HS-5 (cell line): ENCODE data around the gene CPA4.

ENCODE experiments used
- DNase-seq: peaks from one replicate; pipeline ENCODE4 v3.0.0-alpha.2; 2012; ENCODE audit warnings: low read depth

Gene CPA4

GRCh38 chr7:130365511-130366441, 72.8 kb downstream of the CPA4 start:
- peak; percentile 68 for DNase-seq

- no peak for DNase-seq
Measured at GRCh38 chr7:130366564-130366963, 73.6 kb downstream of the CPA4 start.

GRCh38 chr7:130367088-130367755, 74.3 kb downstream of the CPA4 start:
- no peak for DNase-seq

- DNase-seq: no peak
Measured at GRCh38 chr7:130367836-130368746, 75.1 kb downstream of the CPA4 start.

DNA sequence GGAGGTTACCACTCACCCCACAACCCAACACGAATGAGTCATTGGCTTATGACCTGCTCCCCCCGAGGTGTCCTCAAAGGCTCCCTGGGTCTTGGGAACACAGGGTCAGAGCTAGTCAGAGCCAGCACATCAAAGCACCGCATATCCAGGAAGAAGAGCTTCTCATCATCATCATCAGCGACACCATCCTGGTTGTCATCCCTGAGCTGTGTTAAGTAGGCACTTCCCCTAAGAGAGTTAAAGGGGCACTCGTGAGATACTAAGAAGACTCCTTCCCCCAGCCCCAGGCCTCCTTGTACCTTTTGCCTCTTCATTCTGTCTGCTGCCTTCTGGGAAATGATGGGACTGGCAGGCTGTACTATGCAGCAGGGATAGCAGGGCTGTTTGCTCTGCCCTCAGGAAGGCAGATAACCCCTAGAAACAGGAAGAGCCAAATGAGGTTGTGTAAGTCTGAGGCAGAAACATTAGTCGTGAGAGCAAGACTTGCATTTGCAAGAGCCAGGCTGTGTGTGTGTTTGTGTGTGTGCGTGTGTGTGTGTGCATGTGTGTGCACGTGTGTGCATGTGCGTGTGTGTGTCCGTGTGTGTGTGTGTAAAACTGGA, 76.2 kb downstream of the CPA4 start:
- DNase-seq: no peak

GRCh38 chr7:130369831-130370550, 77.0 kb downstream of the CPA4 start:
- no peak for DNase-seq

DNA sequence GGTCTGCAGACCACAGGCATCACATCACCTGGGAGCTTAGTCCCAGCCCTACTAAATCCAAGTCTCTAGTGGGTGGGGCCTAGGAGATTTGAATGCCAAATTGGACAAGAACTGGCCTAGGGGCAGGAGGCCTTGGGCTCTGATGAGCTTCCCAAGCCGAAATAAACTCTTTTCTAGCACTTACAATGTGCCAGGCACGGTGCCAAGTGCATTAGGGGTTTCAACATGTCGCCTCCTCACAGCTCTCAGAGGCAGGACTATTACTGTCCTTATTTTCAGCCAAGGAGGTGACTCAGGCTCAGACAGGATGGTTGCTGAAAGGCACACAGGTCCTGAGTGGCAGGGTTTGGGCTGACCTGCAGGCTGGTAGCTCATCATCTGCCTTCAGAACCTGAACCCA, 78.1 kb downstream of the CPA4 start:
- no peak for DNase-seq

DNA sequence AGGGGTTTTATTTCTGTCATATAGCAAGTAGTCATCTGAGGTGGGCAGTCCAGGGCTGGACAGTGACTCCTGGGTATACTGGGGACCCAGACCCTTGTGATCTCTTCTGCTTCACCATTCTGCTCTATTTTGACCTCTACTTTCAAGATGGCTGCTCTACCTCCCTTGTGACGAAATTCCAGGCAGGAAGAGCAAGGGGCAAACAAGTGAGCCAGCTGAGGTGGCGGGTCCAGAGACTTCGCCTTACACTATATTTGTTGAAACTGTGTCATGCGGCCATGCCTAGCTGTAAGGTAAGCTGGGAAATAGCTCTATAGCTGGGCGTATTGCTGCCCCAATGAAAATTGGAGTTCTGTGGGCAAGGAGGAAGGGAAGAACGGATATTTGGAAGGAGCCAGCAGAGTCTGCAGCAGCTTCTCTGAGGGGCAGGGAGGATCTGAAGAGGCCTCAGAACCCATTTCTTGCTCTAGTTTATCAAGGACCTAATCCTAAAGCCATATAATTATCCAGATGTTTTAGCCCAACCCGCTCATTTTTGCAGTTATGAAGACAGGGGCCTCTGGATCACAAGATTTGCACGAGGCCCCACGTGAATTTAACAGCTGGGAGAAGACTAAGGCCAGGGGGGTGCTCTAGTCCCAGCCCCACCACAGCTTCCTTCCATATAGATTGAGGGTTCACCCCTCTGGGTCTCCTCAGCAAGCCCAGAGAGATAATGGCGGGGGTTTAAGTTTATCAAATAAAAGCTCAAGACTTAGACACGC, 79.6 kb downstream of the CPA4 start:
- no peak for DNase-seq
